Measurements from ENCODE around the gene TUSC2.

The TUSC2 gene, protein sequence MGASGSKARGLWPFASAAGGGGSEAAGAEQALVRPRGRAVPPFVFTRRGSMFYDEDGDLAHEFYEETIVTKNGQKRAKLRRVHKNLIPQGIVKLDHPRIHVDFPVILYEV

DNA sequence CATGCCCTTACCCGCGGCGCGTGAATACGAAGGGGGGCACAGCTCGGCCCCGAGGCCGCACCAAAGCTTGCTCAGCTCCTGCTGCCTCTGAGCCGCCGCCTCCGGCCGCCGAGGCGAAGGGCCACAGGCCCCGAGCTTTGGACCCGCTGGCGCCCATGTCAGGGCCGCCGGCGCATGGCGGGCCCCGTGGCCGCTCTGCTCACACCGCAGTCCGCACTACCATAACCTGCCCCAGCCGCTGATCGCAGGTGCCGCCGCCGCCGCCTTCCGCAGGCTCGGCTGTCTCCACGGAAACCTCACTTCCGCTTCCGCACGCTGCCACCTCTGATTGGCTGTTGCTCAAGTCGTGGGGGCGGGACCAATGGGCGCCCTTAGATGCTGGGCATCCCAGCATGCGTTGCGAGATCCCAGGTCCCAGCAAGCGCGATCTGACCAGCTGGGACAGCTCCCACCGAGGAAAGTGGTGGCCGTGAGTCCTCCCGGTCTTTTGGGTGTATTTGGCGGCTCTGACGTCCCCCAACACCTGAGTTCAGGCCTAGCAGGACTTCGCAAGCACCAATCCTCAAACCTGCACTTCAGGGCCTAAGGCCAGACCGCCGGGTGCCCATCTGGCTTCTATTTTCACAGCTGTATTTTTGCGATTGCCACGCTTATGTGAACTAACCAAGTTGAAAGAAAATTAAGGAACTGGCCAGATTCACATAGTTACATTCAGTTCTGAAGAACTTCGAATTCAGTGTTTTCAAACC is at the start of gene TUSC2:
Gene TUSC2, minus strand, starts transcription at position 281 of the 749 bp plus-strand sequence. Its CDS starts 124 bp downstream, at position 157.
- peak; percentile 93 to 94 for DNase-seq

GRCh38 chr3:50375258-50375931 is 47.4 kb upstream of the TUSC2 start:
- no peak for DNase-seq

- DNase-seq: no peak
These were observed 46.6 kb upstream of the TUSC2 start for GRCh38 chr3:50374363-50375257.

GRCh38 chr3:50373146-50374051 is 45.4 kb upstream of the TUSC2 start:
- no peak for DNase-seq

DNA sequence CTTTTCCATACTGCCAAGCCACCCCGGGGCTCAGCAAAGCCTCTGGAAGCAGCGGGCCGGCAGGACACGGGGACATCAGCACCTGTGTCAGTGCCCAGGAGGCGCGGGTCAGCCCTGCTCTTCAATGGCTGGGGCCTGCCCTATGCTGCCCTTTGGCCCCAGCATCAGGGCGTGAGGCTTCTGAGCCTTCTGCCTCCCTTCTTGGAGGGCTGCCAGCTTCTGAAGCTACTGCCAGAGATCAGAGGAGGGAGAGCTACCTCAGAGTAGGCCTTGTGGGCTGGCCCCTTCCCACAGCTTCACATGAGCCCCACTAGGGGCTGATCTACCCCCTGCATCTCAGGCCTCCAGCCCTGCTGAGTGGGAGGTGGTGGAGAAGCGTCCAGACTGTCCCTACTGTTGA is 44.3 kb upstream of the TUSC2 start:
- no peak for DNase-seq

DNA sequence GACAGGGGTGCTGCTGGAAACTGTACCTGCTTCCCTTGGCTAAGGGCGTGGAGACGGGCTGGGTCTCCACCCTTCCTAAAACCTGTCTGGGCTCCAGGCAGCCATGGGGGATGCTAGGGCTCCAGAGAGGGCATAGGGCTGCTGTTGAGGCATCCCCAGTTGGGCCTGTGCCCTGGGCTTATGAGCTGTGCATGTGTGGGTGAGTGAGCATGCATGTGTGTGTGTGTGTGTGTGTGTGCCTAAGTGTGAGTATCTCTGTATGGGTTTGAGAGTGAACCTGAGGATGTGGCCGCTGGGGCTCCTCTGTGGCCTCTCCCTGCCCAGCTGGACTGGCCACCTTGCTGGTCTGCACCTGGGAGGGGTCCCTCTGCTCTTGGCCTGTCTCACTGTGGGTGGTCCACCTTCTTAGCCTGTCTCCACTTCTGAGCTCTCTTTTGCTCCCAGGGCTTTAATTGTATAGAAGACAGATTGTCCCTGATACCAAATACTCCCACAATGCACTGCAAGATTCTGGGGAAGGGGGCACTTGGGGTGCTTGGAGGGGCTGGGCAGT is 43.2 kb upstream of the TUSC2 start:
- no peak for DNase-seq

- peak; percentile 23 to 57 for DNase-seq
These were observed 42.6 kb upstream of the TUSC2 start for GRCh38 chr3:50370594-50370993.

DNA sequence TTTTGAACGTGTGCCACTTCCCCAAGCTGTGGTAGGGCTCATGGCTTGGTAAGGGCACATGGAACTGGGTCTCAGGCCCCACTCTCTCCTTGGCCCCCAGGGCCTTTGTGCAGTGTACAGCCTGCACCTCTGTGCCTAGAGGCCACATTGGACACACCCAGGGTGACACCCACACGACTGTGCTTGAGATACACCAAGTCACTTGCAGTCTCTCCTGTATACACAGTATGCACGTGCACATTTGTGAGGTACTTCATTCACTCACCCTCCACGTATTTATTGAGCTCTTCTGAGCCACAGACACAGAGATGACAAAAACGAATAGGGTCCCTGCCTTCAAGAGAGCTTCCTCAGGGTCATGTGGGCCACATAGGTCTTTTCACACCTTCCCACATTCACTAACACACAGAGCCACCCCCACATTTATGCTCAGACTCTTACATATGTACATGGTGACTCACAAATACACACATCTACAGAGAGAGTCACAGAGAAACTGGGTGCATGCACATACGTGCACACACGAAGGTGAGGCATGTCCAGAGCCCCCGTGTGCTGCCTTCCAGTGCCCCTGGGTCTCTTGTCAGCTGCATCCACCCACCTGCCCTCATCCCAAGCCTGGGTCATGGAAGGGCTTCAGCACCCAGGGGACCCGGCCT is 41.1 kb upstream of the TUSC2 start:
- no peak for DNase-seq

DNA sequence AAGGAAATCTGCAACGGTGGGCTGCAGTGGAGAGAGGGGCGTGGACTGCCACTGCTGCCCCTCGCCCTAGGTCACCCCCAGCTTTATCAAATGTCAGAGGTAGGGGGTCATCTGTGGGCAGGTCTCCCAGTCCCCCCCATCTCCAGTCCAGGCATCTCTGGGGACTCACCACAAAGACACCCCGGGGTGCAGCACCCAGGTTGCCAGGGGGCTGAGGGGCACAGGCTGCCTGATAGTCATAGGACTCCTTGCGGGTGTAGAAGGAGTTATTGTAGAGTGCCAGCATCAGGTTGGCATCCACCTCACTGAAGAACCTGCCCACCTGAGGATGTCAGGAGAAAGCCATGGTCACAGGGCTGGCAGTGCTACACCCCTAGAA is 37.8 kb upstream of the TUSC2 start:
- no peak for DNase-seq

GRCh38 chr3:50365080-50365841 is 37.2 kb upstream of the TUSC2 start:
- peak; percentile 77 to 81 for DNase-seq

GRCh38 chr3:50364573-50365079 is 36.6 kb upstream of the TUSC2 start:
- no peak for DNase-seq

GRCh38 chr3:50359760-50360110 is 31.7 kb upstream of the TUSC2 start:
- no peak for DNase-seq

DNA sequence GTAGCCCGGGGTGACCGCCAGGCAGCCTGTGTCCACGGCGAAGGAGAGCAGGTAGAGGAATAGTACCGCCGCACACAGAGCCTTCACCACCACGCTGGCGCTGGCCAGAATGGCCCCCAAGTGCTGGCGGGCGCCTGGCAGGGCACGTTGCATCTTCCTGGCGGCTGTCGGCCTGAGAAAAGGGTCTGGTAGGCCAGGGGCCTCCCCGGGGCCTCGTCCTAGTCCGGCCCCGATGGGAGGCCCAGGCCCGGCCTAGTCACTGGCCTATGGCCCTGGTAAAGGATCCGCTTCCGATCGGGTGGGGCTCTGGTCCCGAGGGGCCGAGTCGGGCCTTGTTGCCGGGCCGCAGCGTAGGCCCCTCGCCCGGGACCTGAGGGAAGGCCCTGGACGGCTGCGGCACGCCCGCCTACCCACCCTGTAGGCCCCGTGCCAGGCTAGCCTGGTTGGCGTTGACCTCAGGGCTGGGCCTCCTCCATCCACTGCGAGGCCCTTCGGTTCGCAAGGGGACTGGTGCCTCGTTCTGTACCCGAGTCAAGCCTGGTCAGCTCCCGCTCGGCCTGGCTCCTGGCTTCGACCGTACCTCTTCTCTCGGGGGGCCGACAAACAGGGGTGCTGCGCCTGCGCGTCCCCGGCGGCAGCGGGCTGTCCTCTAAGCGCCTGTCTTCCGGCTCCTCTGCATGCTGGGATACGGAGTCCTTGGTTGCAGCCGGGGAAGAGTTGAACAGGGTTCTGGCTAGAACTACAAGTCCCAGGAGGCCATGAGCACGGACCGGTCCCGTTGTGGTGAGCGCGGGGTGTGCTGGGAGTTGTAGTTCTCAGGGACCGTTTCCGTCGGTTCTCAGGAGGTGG is 31.1 kb upstream of the TUSC2 start, which contains the start of gene TMEM115:
Gene TMEM115, minus strand, starts transcription at position 611 of the 849 bp plus-strand sequence. Its CDS starts 458 bp downstream, at position 153.
- peak; percentile 92 to 95 for DNase-seq

DNA sequence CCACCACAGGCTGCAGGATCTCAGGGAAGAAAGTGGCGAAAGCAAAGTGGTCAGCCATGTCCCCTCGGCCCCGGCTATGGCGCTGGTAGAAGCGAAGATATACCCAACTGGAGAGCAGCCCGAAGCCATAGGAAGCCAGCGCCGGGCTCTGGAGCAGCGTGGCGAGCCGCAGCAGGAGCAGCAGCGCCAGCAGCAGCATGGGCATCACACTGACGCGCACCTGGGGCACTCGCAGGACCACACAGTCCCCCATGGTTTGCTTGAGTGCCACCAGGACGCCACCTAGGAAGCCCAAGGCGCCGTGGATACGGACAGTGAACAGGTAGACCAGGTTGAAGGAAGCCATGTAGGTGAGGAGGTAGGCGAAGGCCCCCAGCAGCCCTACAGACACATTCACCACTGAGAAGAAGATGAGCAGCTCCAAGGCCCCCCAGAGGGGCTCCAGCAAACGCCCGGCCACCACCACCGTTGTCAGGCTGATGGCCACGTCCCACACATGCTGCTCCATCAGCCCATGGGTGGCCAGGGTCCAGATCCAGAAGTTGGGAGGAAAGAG is 30.4 kb upstream of the TUSC2 start:
- no peak for DNase-seq

- no peak for DNase-seq
These were observed 29.5 kb upstream of the TUSC2 start for GRCh38 chr3:50357481-50357880.

DNA sequence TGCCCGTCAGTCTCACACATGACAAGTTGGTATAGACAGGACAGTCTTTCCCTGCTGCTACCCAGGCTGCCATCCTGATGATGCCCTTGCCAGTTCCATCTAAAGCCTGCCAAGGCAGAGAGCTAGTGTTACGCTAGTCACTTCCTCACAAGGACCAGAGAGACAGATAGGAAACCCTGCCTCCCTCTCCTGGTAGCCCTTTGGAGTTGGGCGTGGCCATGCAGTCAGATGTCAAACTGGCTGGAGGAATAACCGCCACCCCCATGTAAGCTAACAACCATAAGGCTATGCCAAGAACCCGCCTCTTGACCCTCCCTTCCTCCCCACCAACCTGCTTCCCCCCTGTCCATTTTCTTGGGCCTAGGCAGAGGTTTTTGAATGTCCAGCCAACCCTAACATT is 28.5 kb upstream of the TUSC2 start:
- DNase-seq: no peak

- no peak for DNase-seq
These were observed 28.0 kb upstream of the TUSC2 start for GRCh38 chr3:50355829-50356552.

DNA sequence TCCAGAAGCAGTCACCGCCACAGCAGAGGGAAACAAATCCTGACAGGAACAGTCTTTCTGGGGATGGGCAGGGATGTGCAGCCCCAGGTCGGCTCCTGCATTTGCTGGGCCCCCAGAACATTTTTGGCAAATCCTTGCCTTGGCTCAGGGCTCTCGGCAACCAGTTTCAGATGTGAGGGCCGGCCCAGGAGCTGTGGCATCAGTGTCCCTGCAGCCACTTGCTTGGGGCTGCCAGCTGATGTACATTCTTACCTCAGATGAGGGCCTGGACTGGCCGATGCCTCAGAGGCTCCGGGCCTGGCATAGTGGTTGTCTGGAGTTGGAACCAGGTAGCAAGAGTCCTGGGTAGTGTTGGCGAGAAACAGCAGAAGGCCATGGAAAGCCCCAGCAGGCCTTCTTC is 26.8 kb upstream of the TUSC2 start:
- DNase-seq: no peak

Measured in NCI-H2081 (cell line).